ENCODE measurements around the gene SYMPK. TPM values are rescaled to one million over a fixed set of nuclear protein-coding genes. Genes with fewer than 3 reads are reported as not detected.

The SYMPK gene
- total RNA-seq, 1 donor from 2014 or later, result 70.6 TPM

DNA sequence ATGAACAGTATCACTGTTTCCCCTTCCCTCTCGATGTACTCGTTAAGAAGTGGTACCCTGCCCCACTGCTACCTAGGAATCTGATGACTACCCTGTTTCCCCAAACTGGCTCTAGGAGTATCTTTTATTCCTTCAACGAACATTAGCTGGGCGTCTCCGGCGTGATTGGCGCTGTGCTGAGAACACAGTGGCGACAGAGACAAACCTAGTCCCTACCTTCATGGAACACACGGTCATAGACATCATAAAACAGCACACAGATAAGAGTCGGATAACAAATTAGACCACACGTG, 730 bp downstream of the SYMPK start:
- ATAC-seq, result no peak
- no peak for DNase-seq
- Histone ChIP-seq H3K27me3 (peaks cover 16% of the 10 kb centered on the region), H3K4me3 (peak overlapping the region; percentile 97), H3K9me3 (no peaks in the 10 kb centered on the region), H3K4me1 (peaks cover 16% of the 10 kb centered on the region), H3K27ac (peak overlapping the region; percentile 90), H3K36me3 (peaks cover 28% of the 10 kb centered on the region)
- TF ChIP-seq, protein P1, sequence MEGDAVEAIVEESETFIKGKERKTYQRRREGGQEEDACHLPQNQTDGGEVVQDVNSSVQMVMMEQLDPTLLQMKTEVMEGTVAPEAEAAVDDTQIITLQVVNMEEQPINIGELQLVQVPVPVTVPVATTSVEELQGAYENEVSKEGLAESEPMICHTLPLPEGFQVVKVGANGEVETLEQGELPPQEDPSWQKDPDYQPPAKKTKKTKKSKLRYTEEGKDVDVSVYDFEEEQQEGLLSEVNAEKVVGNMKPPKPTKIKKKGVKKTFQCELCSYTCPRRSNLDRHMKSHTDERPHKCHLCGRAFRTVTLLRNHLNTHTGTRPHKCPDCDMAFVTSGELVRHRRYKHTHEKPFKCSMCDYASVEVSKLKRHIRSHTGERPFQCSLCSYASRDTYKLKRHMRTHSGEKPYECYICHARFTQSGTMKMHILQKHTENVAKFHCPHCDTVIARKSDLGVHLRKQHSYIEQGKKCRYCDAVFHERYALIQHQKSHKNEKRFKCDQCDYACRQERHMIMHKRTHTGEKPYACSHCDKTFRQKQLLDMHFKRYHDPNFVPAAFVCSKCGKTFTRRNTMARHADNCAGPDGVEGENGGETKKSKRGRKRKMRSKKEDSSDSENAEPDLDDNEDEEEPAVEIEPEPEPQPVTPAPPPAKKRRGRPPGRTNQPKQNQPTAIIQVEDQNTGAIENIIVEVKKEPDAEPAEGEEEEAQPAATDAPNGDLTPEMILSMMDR (IDR thresholded peaks at IDR 0.05), result no peak
- intact Hi-C loops (cut with DNase I), result no loop called here

DNA sequence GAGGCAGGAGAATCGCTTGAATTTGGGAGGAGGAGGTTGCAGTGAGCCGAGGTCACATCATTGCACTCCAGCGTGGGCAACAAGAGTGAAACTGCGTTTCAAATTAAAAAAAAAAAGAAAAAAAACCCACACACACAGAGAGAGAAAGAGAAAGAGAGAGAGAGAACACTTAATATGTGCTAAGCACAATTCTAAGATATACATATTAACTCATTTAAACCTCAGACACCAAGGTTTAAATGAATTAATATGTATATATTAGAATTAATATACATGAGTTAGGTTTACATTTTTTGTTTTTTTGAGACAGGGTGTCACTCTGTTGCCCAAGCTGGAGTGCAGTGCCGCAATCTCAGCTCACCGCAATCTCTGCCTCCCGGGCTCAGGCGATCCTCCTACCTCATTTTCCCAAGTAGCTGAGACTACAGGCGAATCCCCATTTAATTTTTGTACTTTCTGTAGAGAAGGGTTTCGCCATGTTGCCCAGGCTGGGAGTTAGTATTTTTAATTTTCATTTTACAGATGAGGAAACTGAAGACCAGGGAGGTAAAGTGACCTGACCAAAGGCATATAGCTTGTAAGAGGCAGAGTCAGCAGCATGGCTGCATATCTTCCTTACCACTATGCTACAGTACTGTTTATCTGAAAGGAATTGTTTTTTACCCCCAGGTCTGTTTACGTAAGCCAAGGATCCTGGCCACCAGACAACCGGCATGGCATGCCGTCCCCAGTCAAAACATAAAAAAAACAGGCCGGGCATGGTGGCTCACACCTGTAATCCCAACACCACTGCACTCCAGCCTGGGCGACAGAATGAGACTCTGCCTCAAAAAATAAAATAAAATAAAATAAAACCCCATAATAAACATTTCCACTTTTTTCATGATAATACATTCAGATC, 2.3 kb downstream of the SYMPK start:
- TF ChIP-seq, protein P1 (IDR thresholded peaks at IDR 0.05), result no peak
- intact Hi-C loops (cut with DNase I), result no loop called here
- DNase-seq (no peak), ATAC-seq (no peak)
- Histone ChIP-seq H3K9me3 (no peaks in the 10 kb centered on the region), H3K36me3 (peaks cover 39% of the 10 kb centered on the region), H3K27ac (no peak overlapping the region), H3K4me1 (peaks cover 16% of the 10 kb centered on the region), H3K27me3 (peaks cover 16% of the 10 kb centered on the region), H3K4me3 (no peak overlapping the region)

DNA sequence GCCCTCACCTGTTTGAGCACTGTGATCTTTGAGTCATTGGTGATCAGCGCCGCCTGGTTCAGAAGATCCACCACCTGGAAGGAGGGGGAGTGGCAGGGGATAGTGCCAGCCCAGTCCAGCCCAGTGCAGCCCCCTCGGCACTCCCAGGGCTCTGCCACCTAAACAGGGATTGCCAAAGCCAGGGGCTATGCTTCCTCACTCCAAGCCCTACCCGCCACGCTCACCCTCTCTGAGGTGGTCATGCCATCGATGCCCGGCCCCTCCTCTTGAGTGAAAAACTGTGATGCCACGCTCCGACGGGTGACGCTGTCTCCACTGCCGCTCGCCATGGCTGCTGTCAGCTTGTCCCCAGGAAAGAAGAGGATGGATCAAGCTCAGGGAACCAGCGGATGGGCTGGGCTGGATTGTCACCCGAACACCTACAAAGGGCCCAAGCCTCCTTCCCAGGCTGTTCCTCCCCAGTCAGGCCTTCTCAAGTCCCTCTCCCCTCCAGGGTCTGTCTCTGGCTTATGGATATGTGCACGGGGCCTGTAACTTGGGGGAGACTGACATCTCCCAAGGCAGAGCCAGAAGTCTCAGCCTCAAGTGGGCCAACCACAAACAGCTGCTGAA, 8.7 kb downstream of the SYMPK start:
- Histone ChIP-seq H3K4me3 (no peak overlapping the region), H3K36me3 (peaks cover 78% of the 10 kb centered on the region), H3K27me3 (no peaks in the 10 kb centered on the region), H3K9me3 (no peaks in the 10 kb centered on the region), H3K4me1 (no peaks in the 10 kb centered on the region), H3K27ac (no peak overlapping the region)
- ATAC-seq (no peak), DNase-seq (no peak)
- TF ChIP-seq, protein P1 (IDR thresholded peaks at IDR 0.05), result no peak
- intact Hi-C loops (cut with DNase I), result no loop called here

DNA sequence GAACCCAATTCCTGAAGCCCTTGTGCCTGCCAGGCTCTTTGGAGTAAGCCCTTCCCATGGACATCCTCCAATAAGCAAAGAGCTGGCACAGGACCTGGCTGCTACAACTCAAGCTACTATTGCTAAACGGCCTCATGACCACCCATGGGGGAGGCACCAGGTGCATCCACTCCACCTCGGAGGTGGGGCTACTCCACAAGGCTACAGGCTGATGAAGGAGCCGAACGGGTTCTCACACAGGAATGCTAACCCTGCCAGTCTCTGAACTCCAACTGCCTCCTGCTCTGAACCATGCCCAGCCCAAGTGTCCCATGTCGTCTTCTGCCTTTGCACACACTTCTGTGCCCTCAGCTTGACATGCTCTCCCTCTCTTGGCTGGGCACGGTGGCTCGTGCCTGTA, 10.0 kb downstream of the SYMPK start:
- intact Hi-C loops (cut with DNase I), result no loop called here
- DNase-seq, result peak; percentile 91
- ATAC-seq, result peak; percentile 97
- Histone ChIP-seq H3K4me3 (no peak overlapping the region), H3K4me1 (no peaks in the 10 kb centered on the region), H3K9me3 (no peaks in the 10 kb centered on the region), H3K27ac (no peak overlapping the region), H3K36me3 (peaks cover 80% of the 10 kb centered on the region), H3K27me3 (no peaks in the 10 kb centered on the region)
- TF ChIP-seq, protein P1 (IDR thresholded peaks at IDR 0.05), result no peak

DNA sequence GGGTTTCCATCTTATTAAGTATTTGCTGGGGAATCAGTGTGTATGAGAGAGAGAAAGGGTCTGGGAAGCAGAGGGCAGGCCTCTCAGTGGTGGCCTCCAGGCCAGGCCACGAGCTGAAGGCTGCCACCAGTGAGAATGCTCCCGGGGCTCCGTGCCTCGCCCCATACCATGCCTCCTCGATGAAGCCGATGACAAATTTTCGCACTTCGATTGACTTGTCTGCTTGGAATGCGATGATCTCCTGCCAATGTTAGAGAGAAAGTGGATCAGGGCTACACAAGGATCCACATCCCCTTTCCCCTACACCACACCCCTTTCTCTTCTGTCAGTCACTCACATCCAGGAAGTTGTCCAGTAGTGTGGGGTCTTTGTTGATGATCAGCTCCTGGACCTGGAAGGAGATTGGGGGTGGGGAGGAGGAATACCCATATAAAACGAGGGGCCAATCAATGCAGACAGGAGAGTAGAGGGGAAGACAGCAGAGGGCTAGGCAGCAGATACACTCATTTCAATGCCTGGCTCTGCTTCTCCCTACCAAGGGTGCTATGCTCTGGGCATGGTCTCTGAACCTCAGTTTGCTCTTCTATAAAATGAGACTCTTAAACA, 10.7 kb downstream of the SYMPK start:
- intact Hi-C loops (cut with DNase I), result no loop called here
- H3K36me3 ChIP-seq, result peaks cover 85% of the 10 kb centered on the region
- H3K27me3 ChIP-seq, result no peaks in the 10 kb centered on the region
- TF ChIP-seq, protein P1 (IDR thresholded peaks at IDR 0.05), result no peak
- no peak overlapping the region for H3K27ac ChIP-seq
- no peak for DNase-seq
- H3K4me1 ChIP-seq, result no peaks in the 10 kb centered on the region
- ATAC-seq, result no peak
- H3K4me3 ChIP-seq, result no peak overlapping the region
- H3K9me3 ChIP-seq, result no peaks in the 10 kb centered on the region

Data from upper lobe of right lung (tissue), 1 donor.